GM18507 (cell line): ENCODE results near the gene IFI35.
"Not testable (repeated sequence)": the region's sequence is repeated elsewhere in the genome, so short reads cannot be mapped to it uniquely, and the experiment has no call there.

Experiments
- DNase-seq: peaks from one replicate; pipeline ENCODE4 v3.0.0; 2011; ENCODE audit warnings: low read depth; ENCODE audit not compliant: insufficient read length; ENCODE audit errors: extremely low spot score
- FAIRE-seq: peaks from 2 replicates; lab custom pipeline; 2011; peaks lifted over from hg19 to GRCh38; lab: Jason Lieb, UNC

Gene IFI35

DNA sequence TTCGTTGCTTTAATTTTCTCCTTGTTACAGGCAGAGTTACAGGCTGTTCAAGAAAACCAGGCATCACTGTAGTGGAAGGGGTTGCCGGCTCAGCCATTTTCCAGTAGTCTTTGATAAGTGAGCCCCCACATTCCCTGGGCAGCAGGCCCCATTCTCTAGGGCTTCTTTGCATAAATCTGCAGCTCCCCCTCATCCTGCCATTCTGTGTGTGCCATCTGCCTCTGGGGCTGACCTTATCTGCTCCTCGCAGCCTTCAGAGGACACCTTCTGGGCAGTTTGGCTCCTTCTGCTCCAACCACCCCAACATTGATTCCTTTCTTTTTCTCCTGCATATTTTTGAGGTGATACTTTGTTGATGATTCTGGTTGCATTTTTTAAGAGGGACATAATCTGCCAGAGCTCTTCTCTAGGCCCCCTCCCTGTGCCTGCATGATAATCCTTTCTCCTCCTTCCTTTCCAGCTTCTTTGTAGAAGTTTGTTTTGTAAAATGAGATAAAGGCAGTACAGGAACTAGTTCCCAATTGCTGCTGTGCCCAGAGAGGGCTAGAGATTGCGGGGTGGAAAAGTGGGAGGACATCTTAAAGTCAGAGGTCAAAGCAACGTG is 35.5 kb downstream of the IFI35 start:
- DNase-seq (no peak), FAIRE-seq (no peak)

DNA sequence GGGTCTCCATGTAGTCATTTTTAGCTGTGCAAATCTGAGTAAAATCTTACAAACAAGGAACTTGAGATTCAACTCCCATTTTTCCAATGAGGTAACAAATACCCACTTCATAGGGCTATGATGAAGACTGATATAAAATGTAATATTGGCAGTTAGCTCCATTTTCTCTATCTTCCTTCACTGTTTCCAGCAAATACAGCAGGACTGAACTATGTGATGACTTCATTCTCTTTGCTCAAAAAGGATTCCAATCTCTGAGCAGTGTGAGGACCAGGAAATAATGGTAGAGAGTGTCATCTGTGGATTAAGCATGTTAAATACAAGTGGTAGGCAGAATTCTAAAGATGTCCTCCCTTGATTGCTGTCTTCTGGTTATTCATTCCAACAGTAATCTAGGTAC is 36.7 kb downstream of the IFI35 start:
- no peak for DNase-seq
- no peak for FAIRE-seq

DNA sequence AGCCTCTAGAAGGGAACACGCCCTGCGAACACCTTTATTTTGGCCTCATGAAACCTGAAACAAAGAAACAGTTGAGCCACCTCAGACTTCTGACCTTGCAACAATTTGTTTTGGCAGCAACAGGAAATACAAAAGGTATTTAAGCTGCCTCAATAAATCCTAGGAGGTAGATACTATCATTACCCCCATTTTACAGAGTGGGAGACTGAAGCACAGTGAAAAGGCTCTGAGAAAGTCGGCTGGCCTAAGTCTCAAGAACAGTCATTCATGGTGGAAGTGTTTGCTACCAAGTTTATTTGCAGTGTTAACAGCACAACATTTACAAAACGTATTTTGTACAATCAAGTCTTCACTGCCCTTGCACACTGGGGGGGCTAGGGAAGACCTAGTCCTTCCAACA is 37.4 kb downstream of the IFI35 start:
- DNase-seq (no peak), FAIRE-seq (no peak)

DNA sequence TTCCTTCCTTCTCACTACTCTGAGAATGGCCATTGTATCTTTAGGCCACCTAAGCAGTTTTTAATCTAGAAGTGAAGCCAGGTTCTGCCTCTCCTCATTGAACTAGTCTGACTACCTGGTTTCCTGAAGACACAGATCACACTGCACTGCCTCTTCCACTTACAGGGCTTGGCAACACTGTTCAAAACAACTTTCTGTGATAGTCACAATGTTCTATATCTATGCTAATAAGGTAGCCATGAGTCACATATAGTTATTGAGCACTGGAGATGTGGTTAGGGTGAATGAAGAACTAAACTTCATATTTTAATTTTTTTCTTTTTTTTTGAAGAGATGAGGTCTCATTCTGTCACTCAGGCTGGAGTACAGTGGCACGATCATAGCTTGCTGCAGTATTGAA is 45.4 kb downstream of the IFI35 start:
- DNase-seq = no peak
- no peak for FAIRE-seq

DNA sequence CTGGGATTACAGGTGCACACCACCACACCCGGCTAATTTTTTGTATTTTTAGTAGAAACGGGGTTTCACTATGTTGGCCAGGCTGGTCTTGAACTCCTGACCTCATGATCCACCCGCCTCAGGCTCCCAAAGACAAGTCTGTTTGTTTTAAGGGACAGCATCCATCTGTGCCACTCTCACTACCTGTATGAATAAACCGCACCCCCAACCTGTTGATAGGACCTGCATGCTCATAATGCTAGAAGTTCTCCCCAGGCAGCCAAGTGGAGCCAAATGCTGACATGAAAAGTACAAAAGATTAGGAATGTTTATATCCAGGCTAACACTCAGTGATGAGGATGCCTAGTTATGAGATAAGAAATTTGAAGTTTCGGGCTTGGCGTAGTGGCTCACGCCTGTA is 46.4 kb downstream of the IFI35 start:
- FAIRE-seq, DNase-seq: not testable (repeated sequence)

DNA sequence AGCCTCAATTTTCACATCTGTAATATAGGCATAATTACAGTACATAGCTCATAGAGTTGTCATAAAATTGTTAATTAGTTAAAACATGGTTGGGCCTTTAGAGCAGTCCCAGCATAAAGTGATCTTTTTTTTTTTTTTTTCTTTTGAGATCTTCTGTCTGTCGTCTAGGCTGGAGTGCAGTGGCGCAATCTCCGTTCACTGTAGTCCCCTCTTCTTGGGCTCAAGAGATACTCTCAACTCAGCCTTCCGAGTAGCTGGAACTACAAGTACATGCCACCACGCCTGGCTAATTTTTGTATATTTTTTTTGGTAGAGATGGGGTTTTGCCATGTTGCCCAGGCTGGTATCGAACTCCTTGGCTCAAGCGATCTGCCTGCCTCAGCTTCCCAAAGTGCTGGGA is 49.5 kb downstream of the IFI35 start:
- no peak for FAIRE-seq
- no peak for DNase-seq

DNA sequence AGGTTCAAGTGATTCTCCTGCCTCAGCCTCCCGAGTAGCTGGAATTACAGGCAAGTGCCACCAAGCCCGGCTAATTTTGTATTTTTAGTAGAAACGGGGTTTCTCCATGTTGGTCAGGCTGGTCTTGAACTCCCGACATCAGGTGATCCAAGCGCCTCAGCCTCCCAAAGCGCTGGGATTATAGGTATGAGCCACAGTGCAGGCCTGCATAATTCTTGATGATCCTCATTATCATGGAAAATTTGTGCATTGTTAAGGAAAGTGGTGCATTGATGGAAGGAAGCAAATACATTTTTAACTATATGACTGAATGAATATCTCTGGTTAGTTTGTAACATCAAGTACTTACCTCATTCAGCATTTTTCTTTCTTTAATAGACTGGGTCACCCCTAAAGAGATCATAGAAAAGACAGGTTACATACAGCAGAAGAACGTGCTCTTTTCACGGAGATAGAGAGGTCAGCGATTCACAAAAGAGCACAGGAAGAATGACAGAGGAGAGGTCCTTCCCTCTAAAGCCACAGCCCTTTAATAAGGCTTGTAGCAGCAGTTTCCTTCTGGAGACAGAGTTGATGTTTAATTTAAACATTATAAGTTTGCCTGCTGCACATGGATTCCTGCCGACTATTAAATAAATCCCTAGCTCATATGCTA is 56.5 kb downstream of the IFI35 start:
- FAIRE-seq = no peak
- no peak for DNase-seq
